SK-N-SH treated with all-trans-retinoic acid at 6 μM for 48 hours (cell line): ENCODE results near the gene HSD11B2.

ENCODE experiments used
- BACH2 ChIP-seq: fragments of 250-450 bp; sonication (Bioruptor Pico); IDR thresholded peaks from 2 replicates; pipeline ENCODE4 v1.9.0; 2021; ENCODE audit warnings: mild to moderate bottlenecking, borderline replicate concordance
- ISL1 ChIP-seq: fragments of 250-450 bp; sonication (Bioruptor Pico); IDR thresholded peaks from 2 replicates; pipeline ENCODE4 v2.1.2; 2022; ENCODE audit warnings: mild to moderate bottlenecking, moderate library complexity
- ZNF70 ChIP-seq: fragments of 450-650 bp; formaldehyde crosslinking; IDR thresholded peaks from 2 replicates; pipeline ENCODE4 v1.5.0; 2020; ENCODE audit warnings: mild to moderate bottlenecking, moderate library complexity
- TF ChIP-seq, protein P1 (sequence below): fragments of 250-450 bp; sonication (Bioruptor Pico); IDR thresholded peaks from 2 replicates; pipeline ENCODE4 v1.8.0; 2020; ENCODE audit warnings: mild to moderate bottlenecking, moderate library complexity, borderline replicate concordance

DNA sequence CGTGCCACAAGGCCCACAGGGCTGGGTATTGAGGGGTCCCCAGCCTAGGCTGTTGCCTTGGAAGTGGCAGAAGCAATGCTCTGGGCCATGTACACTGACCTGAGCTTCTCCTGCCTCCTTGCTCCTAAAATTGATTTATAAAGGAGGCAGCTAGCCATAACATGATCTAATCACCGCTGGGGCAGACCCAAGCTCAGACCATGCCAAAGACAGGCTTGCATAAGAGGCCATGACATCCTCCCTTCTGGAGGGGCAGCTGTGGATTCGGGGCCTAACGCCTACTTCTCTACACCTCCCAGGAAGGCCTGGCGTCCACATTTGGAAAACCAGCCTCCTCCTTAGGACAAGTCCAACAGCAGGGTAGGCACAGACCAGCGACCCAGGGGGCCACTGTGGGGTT lies 12.3 kb downstream of the HSD11B2 start:
- TF ChIP-seq, protein P1, sequence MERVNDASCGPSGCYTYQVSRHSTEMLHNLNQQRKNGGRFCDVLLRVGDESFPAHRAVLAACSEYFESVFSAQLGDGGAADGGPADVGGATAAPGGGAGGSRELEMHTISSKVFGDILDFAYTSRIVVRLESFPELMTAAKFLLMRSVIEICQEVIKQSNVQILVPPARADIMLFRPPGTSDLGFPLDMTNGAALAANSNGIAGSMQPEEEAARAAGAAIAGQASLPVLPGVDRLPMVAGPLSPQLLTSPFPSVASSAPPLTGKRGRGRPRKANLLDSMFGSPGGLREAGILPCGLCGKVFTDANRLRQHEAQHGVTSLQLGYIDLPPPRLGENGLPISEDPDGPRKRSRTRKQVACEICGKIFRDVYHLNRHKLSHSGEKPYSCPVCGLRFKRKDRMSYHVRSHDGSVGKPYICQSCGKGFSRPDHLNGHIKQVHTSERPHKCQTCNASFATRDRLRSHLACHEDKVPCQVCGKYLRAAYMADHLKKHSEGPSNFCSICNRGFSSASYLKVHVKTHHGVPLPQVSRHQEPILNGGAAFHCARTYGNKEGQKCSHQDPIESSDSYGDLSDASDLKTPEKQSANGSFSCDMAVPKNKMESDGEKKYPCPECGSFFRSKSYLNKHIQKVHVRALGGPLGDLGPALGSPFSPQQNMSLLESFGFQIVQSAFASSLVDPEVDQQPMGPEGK (CRISPR knock-in tag) = no peak
- TF ChIP-seq ZNF70 (CRISPR knock-in tag) (no peak), ISL1 (CRISPR knock-in tag) (no peak), BACH2 (CRISPR knock-in tag) (no peak)
